K562 (cell line): Measurements from ENCODE around the gene FBXW7.

Source experiments
- CBX1 ChIP-seq: sonication (generic); IDR thresholded peaks from 2 replicates; pipeline ENCODE4 v1.6.1; 2016; ENCODE audit warnings: antibody characterized with exemption, low read depth, mild to moderate bottlenecking
- CHD2 ChIP-seq: IDR thresholded peaks from 2 replicates; pipeline ENCODE4 v1.6.1; 2011; ENCODE audit warnings: low read depth, low read length
- CTCF ChIP-seq, 3 experiments: IDR thresholded peaks in 2 of 3; conservative IDR thresholded peaks in 1 of 3; 2 replicates each; pipeline ENCODE4 v1.5.1; 2011 to 2012; ENCODE audit warnings: low read length in 3 of 3, mild to moderate bottlenecking in 3 of 3, control low read depth in 2 of 3, improper control_type of control experiment in 1 of 3, inconsistent platforms in 1 of 3, low read depth in 1 of 3, mixed read lengths in 1 of 3, moderate library complexity in 1 of 3; ENCODE audit not compliant: insufficient read depth in 2 of 3
- FOXM1 ChIP-seq, 2 experiments: fragments of 450-650 bp in 1 of 2; sonication (generic) in 1 of 2; formaldehyde crosslinking in 1 of 2; IDR thresholded peaks; 2 replicates each; pipeline versions ENCODE4 v1.6.1 to v1.9.0; 2017 to 2022; ENCODE audit warnings: low read depth in 2 of 2, mild to moderate bottlenecking in 2 of 2, missing genetic modification reagents in 1 of 2, moderate library complexity in 1 of 2
- NR1H2 ChIP-seq: sonication (generic); formaldehyde crosslinking; IDR thresholded peaks from 2 replicates; pipeline ENCODE4 v1.4.0; 2020; ENCODE audit warnings: mild to moderate bottlenecking, missing genetic modification reagents
- PHTF2 ChIP-seq: fragments of 250-450 bp; sonication (Bioruptor Pico); IDR thresholded peaks from 2 replicates; pipeline ENCODE4 v1.5.0; 2021; ENCODE audit warnings: mild to moderate bottlenecking
- PTTG1 ChIP-seq: fragments of 450-650 bp; IDR thresholded peaks from 2 replicates; pipeline ENCODE4 v1.6.1; 2016; ENCODE audit warnings: low read depth, mild to moderate bottlenecking, missing genetic modification characterization, missing compliant biosample characterization
- SP1 ChIP-seq: sonication (generic); formaldehyde crosslinking; IDR thresholded peaks from 2 replicates; pipeline ENCODE4 v1.8.1; 2022; ENCODE audit warnings: mild to moderate bottlenecking, missing genetic modification reagents
- ZBTB33 ChIP-seq: sonication (generic); formaldehyde crosslinking; IDR thresholded peaks from 2 replicates; pipeline ENCODE4 v1.8.1; 2023; ENCODE audit warnings: mild to moderate bottlenecking, missing genetic modification reagents
- ZNF766 ChIP-seq: fragments of 200-800 bp; sonication (Bioruptor generic); conservative IDR thresholded peaks from 2 replicates; pipeline ENCODE4 v1.6.1; 2016; ENCODE audit warnings: missing genetic modification characterization, missing compliant biosample characterization

GRCh38 chr4:152523731-152524130 lies 12.2 kb downstream of the FBXW7 start:
- TF ChIP-seq SP1, result no peak
- no peak for TF ChIP-seq CTCF (IDR thresholded peaks at IDR 0.05 in 2 of 3, conservative IDR thresholded peaks at IDR 0.05 in 1 of 3; ENCODE audit: insufficient read depth in 2 of 3, low read depth in 1 of 3, low read length in 3 of 3)
- no peak for TF ChIP-seq PTTG1
- no peak for TF ChIP-seq NR1H2
- TF ChIP-seq ZBTB33 (CRISPR knock-in tag), result no peak
- TF ChIP-seq CHD2, result no peak
- no peak for TF ChIP-seq CBX1
- TF ChIP-seq PHTF2 (CRISPR knock-in tag), result no peak
- no peak for TF ChIP-seq FOXM1 (IDR thresholded peaks at IDR 0.05; ENCODE audit: low read depth)
- no peak for TF ChIP-seq FOXM1 (CRISPR knock-in tag; IDR thresholded peaks at IDR 0.05; ENCODE audit: low read depth)
- no peak for TF ChIP-seq ZNF766 (CRISPR knock-in tag)
